ENCODE results near the gene TSPAN15.
"Not testable (repeated sequence)": the region's sequence is repeated elsewhere in the genome, so short reads cannot be mapped to it uniquely, and the experiment has no call there.

Gene TSPAN15

DNA sequence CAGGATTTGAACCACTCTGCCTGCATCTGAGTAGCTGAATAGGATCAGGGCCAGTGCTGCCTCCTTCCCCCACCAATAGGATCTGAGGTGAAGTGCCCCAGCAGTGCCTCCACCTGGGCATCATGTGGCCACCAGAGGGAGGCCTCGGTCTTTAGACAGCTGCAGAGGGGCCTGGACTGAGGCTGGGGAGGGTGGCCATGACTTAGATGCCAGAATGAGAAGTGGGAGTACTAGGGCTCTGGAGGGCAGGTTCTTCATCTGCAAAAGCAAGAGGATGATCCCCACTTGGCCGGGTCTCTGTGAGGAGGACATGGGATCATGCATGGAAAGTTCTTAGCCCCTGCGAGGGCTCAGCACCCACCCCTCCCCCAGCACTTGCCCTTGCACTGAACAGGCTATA, 65.1 kb downstream of the TSPAN15 start:
- Histone ChIP-seq H3K27me3 (replicated peaks in 2 of 5; ENCODE audit: control insufficient read depth in 4 of 5, insufficient read depth in 5 of 5, low read length in 4 of 5) (peaks cover 0 to 7% (median 0%) of the 10 kb centered on the region in 5 experiments), H3K4me1 (ENCODE audit: control extremely low read depth in 1 of 4, control insufficient read depth in 4 of 4, insufficient read depth in 4 of 4, low read length in 3 of 4) (no peaks in the 10 kb centered on the region), H3K4me3 (ENCODE audit: control insufficient read depth in 1 of 7, extremely low read depth in 1 of 7, insufficient read depth in 4 of 7, low read depth in 2 of 7, low read length in 6 of 7) (no peak overlapping the region), H3K27ac (ENCODE audit: insufficient read depth in 1 of 2, low read depth in 1 of 2, low read length in 2 of 2, poor library complexity in 1 of 2, severe bottlenecking in 2 of 2) (no peak overlapping the region), H3K36me3 (ENCODE audit: control insufficient read depth in 4 of 4, insufficient read depth in 4 of 4, low read length in 3 of 4) (no peaks in the 10 kb centered on the region), H3K9me3 (ENCODE audit: control extremely low read depth in 1 of 5, control insufficient read depth in 4 of 5, insufficient read depth in 2 of 5, low read depth in 1 of 5, low read length in 4 of 5) (no peaks in the 10 kb centered on the region)
- 82% methylated on average over 2 of the region's 3 CpGs for WGBS (ENCODE audit: insufficient coverage)
- ChIA-PET CTCF (interaction anchor here (0.6 to 10.4 kb wide), 11 partner anchors 12 to 284 kb away, joined by 3 to 294 read pairs (median 4); no protein-coding TSS in a partner anchor), POLR2A (no interaction called here)
- DNase-seq, result peak; percentile 37 to 67 (median 65)

GRCh38 chr10:69516796-69517195, 65.5 kb downstream of the TSPAN15 start:
- no peak overlapping the region for H3K27ac ChIP-seq (ENCODE audit: insufficient read depth in 1 of 2, low read depth in 1 of 2, low read length in 2 of 2, poor library complexity in 1 of 2, severe bottlenecking in 2 of 2)
- H3K4me1 ChIP-seq (ENCODE audit: control extremely low read depth in 1 of 4, control insufficient read depth in 4 of 4, insufficient read depth in 4 of 4, low read length in 3 of 4), result no peaks in the 10 kb centered on the region
- no peak overlapping the region for H3K4me3 ChIP-seq (ENCODE audit: control insufficient read depth in 1 of 7, extremely low read depth in 1 of 7, insufficient read depth in 4 of 7, low read depth in 2 of 7, low read length in 6 of 7)
- ChIA-PET POLR2A (no interaction called here), CTCF (interaction anchor here (0.6 to 10.4 kb wide), 10 partner anchors 12 to 201 kb away, joined by 3 to 294 read pairs (median 4); no protein-coding TSS in a partner anchor)
- H3K27me3 ChIP-seq (replicated peaks in 2 of 5; ENCODE audit: control insufficient read depth in 4 of 5, insufficient read depth in 5 of 5, low read length in 4 of 5), result peaks cover 0 to 7% (median 0%) of the 10 kb centered on the region in 5 experiments
- no peaks in the 10 kb centered on the region for H3K36me3 ChIP-seq (ENCODE audit: control insufficient read depth in 4 of 4, insufficient read depth in 4 of 4, low read length in 3 of 4)
- no peaks in the 10 kb centered on the region for H3K9me3 ChIP-seq (ENCODE audit: control extremely low read depth in 1 of 5, control insufficient read depth in 4 of 5, insufficient read depth in 2 of 5, low read depth in 1 of 5, low read length in 4 of 5)
- DNase-seq, result no peak
- WGBS (ENCODE audit: insufficient coverage), result 100% methylated on average over 4 of the region's 4 CpGs

- POLR2A ChIA-PET, result no interaction called here
- Histone ChIP-seq H3K4me3 (ENCODE audit: control insufficient read depth in 1 of 7, extremely low read depth in 1 of 7, insufficient read depth in 4 of 7, low read depth in 2 of 7, low read length in 6 of 7) (no peak overlapping the region), H3K36me3 (ENCODE audit: control insufficient read depth in 4 of 4, insufficient read depth in 4 of 4, low read length in 3 of 4) (no peaks in the 10 kb centered on the region), H3K27me3 (replicated peaks in 2 of 5; ENCODE audit: control insufficient read depth in 4 of 5, insufficient read depth in 5 of 5, low read length in 4 of 5) (peaks cover 0 to 6% (median 0%) of the 10 kb centered on the region in 5 experiments), H3K9me3 (ENCODE audit: control extremely low read depth in 1 of 5, control insufficient read depth in 4 of 5, insufficient read depth in 2 of 5, low read depth in 1 of 5, low read length in 4 of 5) (no peaks in the 10 kb centered on the region), H3K4me1 (ENCODE audit: control extremely low read depth in 1 of 4, control insufficient read depth in 4 of 4, insufficient read depth in 4 of 4, low read length in 3 of 4) (no peaks in the 10 kb centered on the region), H3K27ac (ENCODE audit: insufficient read depth in 1 of 2, low read depth in 1 of 2, low read length in 2 of 2, poor library complexity in 1 of 2, severe bottlenecking in 2 of 2) (no peak overlapping the region)
- no peak for DNase-seq
- WGBS (ENCODE audit: insufficient coverage), result 96% methylated on average over 9 of the region's 9 CpGs
- CTCF ChIA-PET, result interaction anchor here (0.5 to 10.4 kb wide), 6 partner anchors 24 to 123 kb away, joined by 3 to 294 read pairs (median 6); no protein-coding TSS in a partner anchor
Observed at GRCh38 chr10:69517271-69517848, 66.1 kb downstream of the TSPAN15 start.

GRCh38 chr10:69527961-69528360, 76.7 kb downstream of the TSPAN15 start:
- Histone ChIP-seq H3K27ac (ENCODE audit: insufficient read depth in 1 of 2, low read depth in 1 of 2, low read length in 2 of 2, poor library complexity in 1 of 2, severe bottlenecking in 2 of 2) (no peak overlapping the region), H3K36me3 (ENCODE audit: control insufficient read depth in 4 of 4, insufficient read depth in 4 of 4, low read length in 3 of 4) (no peaks in the 10 kb centered on the region), H3K4me3 (ENCODE audit: control insufficient read depth in 1 of 7, extremely low read depth in 1 of 7, insufficient read depth in 4 of 7, low read depth in 2 of 7, low read length in 6 of 7) (no peak overlapping the region), H3K27me3 (replicated peaks in 2 of 5; ENCODE audit: control insufficient read depth in 4 of 5, insufficient read depth in 5 of 5, low read length in 4 of 5) (peaks cover 0 to 3% (median 0%) of the 10 kb centered on the region in 5 experiments), H3K4me1 (ENCODE audit: control extremely low read depth in 1 of 4, control insufficient read depth in 4 of 4, insufficient read depth in 4 of 4, low read length in 3 of 4) (no peaks in the 10 kb centered on the region), H3K9me3 (ENCODE audit: control extremely low read depth in 1 of 5, control insufficient read depth in 4 of 5, insufficient read depth in 2 of 5, low read depth in 1 of 5, low read length in 4 of 5) (no peaks in the 10 kb centered on the region)
- ChIA-PET POLR2A (no interaction called here), CTCF (interaction anchor here (1.5 to 10.9 kb wide), 3 partner anchors 13 to 123 kb away, joined by 3 to 77 read pairs (median 22); no protein-coding TSS in a partner anchor)
- no peak for DNase-seq
- WGBS (ENCODE audit: insufficient coverage), result 98% methylated on average over 7 of the region's 11 CpGs

- 75% methylated on average over 2 of the region's 3 CpGs for WGBS (ENCODE audit: insufficient coverage)
- no peak overlapping the region for H3K4me3 ChIP-seq (ENCODE audit: control insufficient read depth in 1 of 7, extremely low read depth in 1 of 7, insufficient read depth in 4 of 7, low read depth in 2 of 7, low read length in 6 of 7)
- H3K36me3 ChIP-seq (ENCODE audit: control insufficient read depth in 4 of 4, insufficient read depth in 4 of 4, low read length in 3 of 4), result no peaks in the 10 kb centered on the region
- CTCF ChIA-PET, result no interaction called here
- peaks cover 0 to 5% (median 0%) of the 10 kb centered on the region in 5 experiments for H3K27me3 ChIP-seq (replicated peaks in 2 of 5; ENCODE audit: control insufficient read depth in 4 of 5, insufficient read depth in 5 of 5, low read length in 4 of 5)
- peaks cover 0 to 6% (median 2%) of the 10 kb centered on the region in 5 experiments for H3K9me3 ChIP-seq (ENCODE audit: control extremely low read depth in 1 of 5, control insufficient read depth in 4 of 5, insufficient read depth in 2 of 5, low read depth in 1 of 5, low read length in 4 of 5)
- H3K27ac ChIP-seq (ENCODE audit: insufficient read depth in 1 of 2, low read depth in 1 of 2, low read length in 2 of 2, poor library complexity in 1 of 2, severe bottlenecking in 2 of 2), result no peak overlapping the region
- POLR2A ChIA-PET, result no interaction called here
- no peaks in the 10 kb centered on the region for H3K4me1 ChIP-seq (ENCODE audit: control extremely low read depth in 1 of 4, control insufficient read depth in 4 of 4, insufficient read depth in 4 of 4, low read length in 3 of 4)
- no peak for DNase-seq
Observed at GRCh38 chr10:69533658-69534057, 82.4 kb downstream of the TSPAN15 start.

GRCh38 chr10:69536521-69536920, 85.3 kb downstream of the TSPAN15 start:
- DNase-seq; H3K36me3 ChIP-seq (ENCODE audit: control insufficient read depth in 4 of 4, insufficient read depth in 4 of 4, low read length in 3 of 4); POLR2A ChIA-PET; H3K27ac ChIP-seq (ENCODE audit: insufficient read depth in 1 of 2, low read depth in 1 of 2, low read length in 2 of 2, poor library complexity in 1 of 2, severe bottlenecking in 2 of 2); H3K27me3 ChIP-seq (replicated peaks in 2 of 5; ENCODE audit: control insufficient read depth in 4 of 5, insufficient read depth in 5 of 5, low read length in 4 of 5); H3K4me3 ChIP-seq (ENCODE audit: control insufficient read depth in 1 of 7, extremely low read depth in 1 of 7, insufficient read depth in 4 of 7, low read depth in 2 of 7, low read length in 6 of 7); H3K4me1 ChIP-seq (ENCODE audit: control extremely low read depth in 1 of 4, control insufficient read depth in 4 of 4, insufficient read depth in 4 of 4, low read length in 3 of 4): not testable (repeated sequence)
- CTCF ChIA-PET, result interaction anchor here (0.7 kb wide), 1 partner anchor 21 kb away, joined by 4 read pairs; no protein-coding TSS in a partner anchor
- peaks cover 0 to 25% (median 3%) of the 10 kb centered on the region in 5 experiments for H3K9me3 ChIP-seq (ENCODE audit: control extremely low read depth in 1 of 5, control insufficient read depth in 4 of 5, insufficient read depth in 2 of 5, low read depth in 1 of 5, low read length in 4 of 5)
- WGBS (ENCODE audit: insufficient coverage), result 99% methylated on average over 11 of the region's 11 CpGs

GRCh38 chr10:69537449-69537848, 86.2 kb downstream of the TSPAN15 start:
- WGBS (ENCODE audit: insufficient coverage), result 98% methylated on average over 5 of the region's 6 CpGs
- Histone ChIP-seq H3K4me1 (ENCODE audit: control extremely low read depth in 1 of 4, control insufficient read depth in 4 of 4, insufficient read depth in 4 of 4, low read length in 3 of 4) (no peaks in the 10 kb centered on the region), H3K4me3 (ENCODE audit: control insufficient read depth in 1 of 7, extremely low read depth in 1 of 7, insufficient read depth in 4 of 7, low read depth in 2 of 7, low read length in 6 of 7) (no peak overlapping the region), H3K27me3 (replicated peaks in 2 of 5; ENCODE audit: control insufficient read depth in 4 of 5, insufficient read depth in 5 of 5, low read length in 4 of 5) (peaks cover 0 to 6% (median 4%) of the 10 kb centered on the region in 5 experiments), H3K36me3 (ENCODE audit: control insufficient read depth in 4 of 4, insufficient read depth in 4 of 4, low read length in 3 of 4) (no peaks in the 10 kb centered on the region), H3K27ac (ENCODE audit: insufficient read depth in 1 of 2, low read depth in 1 of 2, low read length in 2 of 2, poor library complexity in 1 of 2, severe bottlenecking in 2 of 2) (no peak overlapping the region), H3K9me3 (ENCODE audit: control extremely low read depth in 1 of 5, control insufficient read depth in 4 of 5, insufficient read depth in 2 of 5, low read depth in 1 of 5, low read length in 4 of 5) (peaks cover 0 to 28% (median 3%) of the 10 kb centered on the region in 5 experiments)
- no peak for DNase-seq
- CTCF ChIA-PET, result no interaction called here
- POLR2A ChIA-PET, result no interaction called here

All from common myeloid progenitor, CD34-positive (primary cell).